ENCODE results near the gene JAZF1.

JAZF1 gene

DNA sequence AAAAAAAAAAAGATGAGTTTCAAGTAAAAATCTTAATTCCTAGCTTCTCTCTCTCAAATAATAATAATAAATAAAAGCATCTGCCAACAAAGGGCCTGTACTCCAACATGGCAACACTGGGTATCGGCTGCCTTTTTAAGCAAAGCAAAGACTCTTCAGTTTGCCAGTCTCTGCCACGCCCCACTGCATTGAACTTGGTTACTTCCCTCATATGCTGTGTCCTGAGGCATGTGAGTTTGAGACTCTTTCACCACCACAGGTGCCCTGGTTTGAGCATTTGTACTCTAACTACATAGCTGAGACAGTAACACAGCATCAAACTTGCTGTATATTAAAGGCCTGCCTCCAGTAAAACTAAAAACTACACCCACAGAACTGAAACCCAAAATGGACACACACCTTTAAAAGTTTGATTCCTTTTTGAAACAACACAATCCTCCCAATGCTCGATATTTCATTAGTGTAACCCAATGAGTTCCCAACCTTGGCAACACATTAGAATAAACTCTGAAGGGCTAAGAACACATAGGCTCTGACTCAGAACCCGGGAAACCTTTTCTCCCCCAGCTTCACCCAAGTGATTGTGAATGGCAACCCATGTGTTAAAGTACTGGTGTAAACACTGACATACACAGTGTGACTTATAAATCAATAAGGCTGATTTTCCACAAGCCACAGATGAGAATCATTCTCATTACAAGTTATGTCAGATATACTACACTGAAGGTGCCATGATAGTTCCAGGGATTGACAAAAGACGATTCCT is 12.0 kb downstream of the JAZF1 start:
- DNase-seq (ENCODE audit: low read depth) = no peak

GRCh38 chr7:28166982-28167715 is 13.4 kb downstream of the JAZF1 start:
- no peak for DNase-seq (ENCODE audit: low read depth)
- H3K4me3 ChIP-seq (ENCODE audit: low read depth, low read length) = no peak overlapping the region

More for the DNA sequence above, 12.0 kb downstream of the JAZF1 start:
- no peak overlapping the region for H3K4me3 ChIP-seq (ENCODE audit: low read depth, low read length)

DNA sequence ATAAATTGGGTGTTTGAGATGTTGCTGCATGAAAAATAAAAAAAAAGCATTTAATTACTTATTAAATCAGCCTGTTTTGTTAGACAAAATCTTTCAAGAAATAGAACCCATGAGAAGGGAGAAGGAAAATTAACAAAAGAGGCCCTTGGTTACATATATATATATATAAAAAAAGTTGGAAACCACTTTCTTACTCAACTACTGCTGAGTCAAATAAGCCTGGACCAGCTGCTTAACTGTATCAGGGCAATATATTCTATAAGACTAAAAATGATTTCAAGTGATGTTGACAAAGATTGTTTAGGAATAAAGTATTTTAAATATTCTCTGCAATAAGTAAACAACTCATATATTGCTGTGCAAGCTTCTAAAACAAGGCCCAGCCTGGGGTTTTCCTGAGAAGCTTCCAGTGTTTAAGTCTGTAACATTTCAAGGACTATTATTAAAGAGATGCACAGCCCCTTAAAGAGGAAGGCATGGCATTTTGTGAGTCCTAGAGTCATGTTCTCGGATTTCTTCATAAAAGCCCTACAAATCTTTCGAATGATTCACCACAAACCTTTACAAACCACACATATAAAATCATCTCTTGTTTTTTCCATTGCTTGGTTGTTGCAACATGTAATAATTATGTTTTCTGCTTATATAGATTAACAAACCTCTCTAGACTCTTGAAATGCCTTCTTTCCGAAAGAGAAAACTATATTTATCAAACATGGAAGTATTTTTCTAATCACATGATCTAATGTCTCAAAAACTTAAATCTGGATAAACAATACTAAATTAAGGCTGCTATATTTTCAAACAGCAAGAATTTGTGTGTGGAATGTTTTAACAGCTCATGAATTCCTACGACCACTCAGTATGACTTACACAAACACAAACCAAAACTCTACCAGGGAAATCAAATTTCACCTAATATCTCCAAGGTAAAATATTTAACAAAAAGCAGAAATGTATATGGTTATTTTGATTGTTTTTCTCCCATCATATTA is 14.3 kb downstream of the JAZF1 start:
- no peak overlapping the region for H3K4me3 ChIP-seq (ENCODE audit: low read depth, low read length)
- DNase-seq (ENCODE audit: low read depth) = peak; percentile 73

DNA sequence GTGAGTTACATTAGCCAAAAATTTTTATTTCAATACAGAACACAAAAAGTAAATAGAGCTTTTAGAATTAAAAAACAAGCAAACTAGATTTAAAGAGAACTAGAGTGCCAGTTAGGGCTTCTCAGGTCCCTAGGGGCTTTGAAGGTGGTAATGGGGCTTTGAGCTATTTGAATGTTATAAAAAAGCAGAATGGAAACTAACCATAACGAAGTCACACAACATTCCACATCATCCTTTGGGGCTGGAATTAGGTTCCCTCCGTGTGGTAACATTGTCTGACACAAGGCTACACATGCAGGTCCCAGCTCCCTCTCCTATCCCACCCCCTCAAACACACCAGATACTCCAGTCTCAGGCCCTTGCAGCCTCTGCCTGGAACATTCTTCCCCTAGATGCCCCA is 15.3 kb downstream of the JAZF1 start:
- H3K4me3 ChIP-seq (ENCODE audit: low read depth, low read length) = no peak overlapping the region
- no peak for DNase-seq (ENCODE audit: low read depth)

DNA sequence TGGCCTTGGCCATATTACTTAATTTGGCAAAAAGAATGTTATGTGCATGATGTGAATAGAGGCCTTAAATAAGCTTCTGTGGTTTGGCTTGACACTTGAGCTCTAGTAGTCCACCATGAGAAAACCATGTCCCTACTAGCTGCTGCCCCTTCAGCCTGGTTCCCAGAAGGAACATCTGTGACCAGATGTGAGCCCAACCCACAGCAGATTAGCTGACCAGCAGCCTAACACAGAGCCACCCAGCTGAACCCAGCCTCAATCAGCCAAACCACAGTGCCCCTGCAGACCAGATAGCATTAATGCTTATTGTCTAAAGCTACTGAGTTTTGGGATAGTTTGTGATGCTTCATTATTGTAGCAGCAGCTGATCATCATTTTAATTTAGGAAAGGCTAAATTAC is 16.6 kb downstream of the JAZF1 start:
- peak; percentile 84 for DNase-seq (ENCODE audit: low read depth)

DNA sequence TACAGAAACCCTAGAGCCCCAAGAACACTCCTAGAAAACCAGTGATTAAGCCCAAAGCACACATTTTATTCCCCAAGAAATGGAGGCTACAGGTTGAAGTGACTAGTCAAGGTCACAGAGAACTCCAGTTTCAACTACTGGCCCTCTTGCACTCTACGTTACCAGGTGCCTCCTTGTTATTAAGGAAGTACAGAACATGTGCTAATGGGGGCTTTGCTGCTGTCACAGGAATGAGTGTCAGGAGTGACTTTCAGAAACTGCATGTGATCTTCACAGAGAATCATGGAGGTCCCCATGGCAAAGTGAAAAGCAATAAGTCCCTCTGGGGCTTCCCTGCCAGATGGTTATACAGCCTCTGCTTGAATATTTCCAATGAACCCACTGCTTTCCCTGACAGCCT is 19.3 kb downstream of the JAZF1 start:
- no peak for DNase-seq (ENCODE audit: low read depth)
- H3K4me3 ChIP-seq (ENCODE audit: low read depth, low read length) = no peak overlapping the region

More for the DNA sequence above, 16.6 kb downstream of the JAZF1 start:
- no peak overlapping the region for H3K4me3 ChIP-seq (ENCODE audit: low read depth, low read length)

GRCh38 chr7:28160551-28160991 is 20.0 kb downstream of the JAZF1 start:
- no peak overlapping the region for H3K4me3 ChIP-seq (ENCODE audit: low read depth, low read length)
- DNase-seq (ENCODE audit: low read depth) = no peak

- no peak overlapping the region for H3K4me3 ChIP-seq (ENCODE audit: low read depth, low read length)
- DNase-seq (ENCODE audit: low read depth) = no peak
Measured at GRCh38 chr7:28157831-28158416, 22.7 kb downstream of the JAZF1 start.

DNA sequence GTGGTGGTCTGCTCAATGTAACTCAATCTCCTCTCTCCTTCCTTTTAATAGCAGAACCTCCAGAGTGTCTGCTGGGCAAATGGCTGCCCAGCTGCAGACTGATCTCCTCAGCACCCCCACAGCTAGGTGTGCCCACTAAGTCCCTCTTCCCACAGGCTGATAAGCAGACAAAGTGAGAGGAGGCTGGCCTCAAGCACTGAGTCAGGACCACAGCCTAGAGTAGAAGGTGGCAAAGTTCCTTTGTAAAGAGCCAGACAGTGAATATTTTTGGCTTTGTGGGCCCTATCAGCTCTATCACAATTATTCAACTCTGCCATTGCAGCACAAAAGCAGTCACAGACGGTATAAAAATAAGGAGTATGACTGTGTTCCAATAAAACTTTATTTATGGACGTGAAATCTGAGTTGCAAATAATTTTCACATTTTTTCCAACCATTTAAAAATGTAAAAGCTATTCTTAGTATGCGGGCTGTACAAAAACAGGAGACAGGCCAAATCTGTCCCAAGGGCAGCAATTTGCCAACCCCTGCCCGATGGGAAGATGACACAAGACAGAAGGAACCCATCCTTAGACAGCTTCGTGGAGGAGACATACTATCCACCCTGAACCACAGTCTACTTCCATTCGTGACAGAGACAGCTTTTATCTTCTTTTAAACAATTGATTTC is 23.4 kb downstream of the JAZF1 start:
- H3K4me3 ChIP-seq (ENCODE audit: low read depth, low read length) = no peak overlapping the region
- DNase-seq (ENCODE audit: low read depth) = no peak

- no peak for DNase-seq (ENCODE audit: low read depth)
- H3K4me3 ChIP-seq (ENCODE audit: low read depth, low read length) = no peak overlapping the region
Measured at GRCh38 chr7:28156401-28156800, 24.2 kb downstream of the JAZF1 start.

DNA sequence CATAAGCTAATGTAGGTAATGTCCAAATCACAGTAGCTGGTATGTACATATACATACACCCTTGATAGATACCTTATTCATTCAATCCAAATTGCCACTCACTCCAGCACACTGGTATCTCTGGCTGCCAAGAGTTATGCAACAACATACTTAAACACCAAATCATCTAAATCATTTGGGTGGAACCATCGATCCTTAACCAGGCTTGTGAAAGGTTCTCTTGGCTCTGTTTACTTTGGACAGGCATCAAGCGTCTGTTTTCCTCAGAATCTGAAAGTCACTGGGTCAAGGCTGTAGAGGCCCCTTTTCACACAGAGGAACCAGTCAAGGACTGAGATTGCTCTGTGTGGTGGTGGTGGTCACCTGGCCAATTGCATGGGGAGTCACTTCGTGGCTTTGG is 24.6 kb downstream of the JAZF1 start:
- peak; percentile 82 for DNase-seq (ENCODE audit: low read depth)
- H3K4me3 ChIP-seq (ENCODE audit: low read depth, low read length) = no peak overlapping the region

GRCh38 chr7:28155019-28155660 is 25.5 kb downstream of the JAZF1 start:
- no peak for DNase-seq (ENCODE audit: low read depth)
- no peak overlapping the region for H3K4me3 ChIP-seq (ENCODE audit: low read depth, low read length)

- H3K4me3 ChIP-seq (ENCODE audit: low read depth, low read length) = no peak overlapping the region
- no peak for DNase-seq (ENCODE audit: low read depth)
Measured at GRCh38 chr7:28152594-28152993, 28.0 kb downstream of the JAZF1 start.

DNA sequence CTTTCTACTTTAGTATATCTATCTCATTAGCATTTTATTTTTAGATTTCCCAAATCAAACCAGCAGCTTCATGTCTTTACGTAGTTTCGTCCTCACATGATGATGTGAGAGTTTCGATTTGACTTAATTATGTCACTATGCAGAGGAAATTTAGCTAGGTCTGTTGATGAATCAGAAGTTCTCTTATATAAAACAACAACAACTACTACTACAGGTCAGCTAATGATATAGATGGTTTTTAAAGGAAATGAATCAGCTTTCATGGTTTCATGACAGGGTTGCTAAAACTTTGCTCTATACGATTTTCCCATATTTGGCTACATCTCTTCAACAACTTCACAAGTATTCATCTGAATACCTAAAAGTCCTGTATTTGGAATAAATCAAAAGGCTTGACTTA is 28.6 kb downstream of the JAZF1 start:
- no peak overlapping the region for H3K4me3 ChIP-seq (ENCODE audit: low read depth, low read length)

GRCh38 chr7:28149291-28150101 is 31.1 kb downstream of the JAZF1 start:
- no peak overlapping the region for H3K4me3 ChIP-seq (ENCODE audit: low read depth, low read length)
- no peak for DNase-seq (ENCODE audit: low read depth)

More for the DNA sequence above, 28.6 kb downstream of the JAZF1 start:
- peak; percentile 61 for DNase-seq (ENCODE audit: low read depth)

GRCh38 chr7:28145931-28146330 is 34.7 kb downstream of the JAZF1 start:
- no peak for DNase-seq (ENCODE audit: low read depth)
- no peak overlapping the region for H3K4me3 ChIP-seq (ENCODE audit: low read depth, low read length)

- DNase-seq (ENCODE audit: low read depth) = no peak
Measured at GRCh38 chr7:28145090-28145626, 35.4 kb downstream of the JAZF1 start.

More at GRCh38 chr7:28145090-28145626, 35.4 kb downstream of the JAZF1 start:
- H3K4me3 ChIP-seq (ENCODE audit: low read depth, low read length) = no peak overlapping the region

Data from skeletal muscle cell (primary cell).